Stimulated activated CD8-positive, alpha-beta memory T cell treated with anti-CD3 and anti-CD28 coated beads, Interleukin-2, amount 100 ng/mL, for 1 hour (primary cell): Measurements from ENCODE around the gene CFAP46.
A peak's percentile ranks its signal among the peaks of the same experiment; 100 is the strongest.
"Not testable (repeated sequence)": the region's sequence is repeated elsewhere in the genome, so short reads cannot be mapped to it uniquely, and the experiment has no call there.

Source experiments
- DNase-seq, 2 donors: peaks; one replicate each; pipeline ENCODE4 v3.0.0-alpha.2; 2020; ENCODE audit warnings: low read depth in 2 of 2

Gene CFAP46

GRCh38 chr10:132844069-132844809 is 98.1 kb downstream of the CFAP46 start:
- no peak for DNase-seq

- DNase-seq, result not testable (repeated sequence)
Observed at GRCh38 chr10:132843276-132843675, 99.1 kb downstream of the CFAP46 start.

- no peak for DNase-seq
Observed at GRCh38 chr10:132842397-132842796, 100.0 kb downstream of the CFAP46 start.

- no peak for DNase-seq
Observed at GRCh38 chr10:132841615-132841975, 100.8 kb downstream of the CFAP46 start.

- DNase-seq, result no peak
Observed at GRCh38 chr10:132840698-132841614, 101.4 kb downstream of the CFAP46 start.

- no peak for DNase-seq
Observed at GRCh38 chr10:132839061-132839460, 103.3 kb downstream of the CFAP46 start.

- DNase-seq, result no peak
Observed at GRCh38 chr10:132838346-132838970, 103.9 kb downstream of the CFAP46 start.

GRCh38 chr10:132837905-132838304 is 104.5 kb downstream of the CFAP46 start:
- DNase-seq, result no peak

- DNase-seq, result peak in 1 of 2 donors; percentile 17
Observed at GRCh38 chr10:132836832-132837540, 105.4 kb downstream of the CFAP46 start.

GRCh38 chr10:132836248-132836831 is 106.0 kb downstream of the CFAP46 start:
- DNase-seq, result no peak

- no peak for DNase-seq
Observed at GRCh38 chr10:132835848-132836233, 106.5 kb downstream of the CFAP46 start.

GRCh38 chr10:132834891-132835847 is 107.2 kb downstream of the CFAP46 start:
- no peak for DNase-seq

GRCh38 chr10:132834311-132834761 is 108.0 kb downstream of the CFAP46 start:
- no peak for DNase-seq

- DNase-seq, result no peak
Observed at GRCh38 chr10:132833421-132834111, 108.8 kb downstream of the CFAP46 start.

GRCh38 chr10:132832186-132832969 is 110.0 kb downstream of the CFAP46 start:
- no peak for DNase-seq

- no peak for DNase-seq
Observed at GRCh38 chr10:132829403-132829802, 113.0 kb downstream of the CFAP46 start.

- no peak for DNase-seq
Observed at GRCh38 chr10:132828681-132829080, 113.7 kb downstream of the CFAP46 start.

GRCh38 chr10:132827861-132828539 is 114.4 kb downstream of the CFAP46 start:
- DNase-seq, result no peak
